ENCODE measurements around the gene FGD4.

The FGD4 gene

GRCh38 chr12:32690927-32691326 is 291.6 kb downstream of the FGD4 start:
- TF ChIP-seq USF1 (IDR thresholded peaks at IDR 0.05) (no peak), RAD21 (IDR thresholded peaks at IDR 0.05; ENCODE audit: low read depth) (no peak), REST (IDR thresholded peaks at IDR 0.05; ENCODE audit: low read depth) (no peak), ZBTB7A (IDR thresholded peaks at IDR 0.05; ENCODE audit: low read depth) (no peak), NFIC (IDR thresholded peaks at IDR 0.05) (no peak), MAX (IDR thresholded peaks at IDR 0.05) (no peak), CREB1 (IDR thresholded peaks at IDR 0.05; ENCODE audit: low read depth) (no peak), TAF1 (IDR thresholded peaks at IDR 0.05; ENCODE audit: low read depth) (no peak), FOXM1 (IDR thresholded peaks at IDR 0.05; ENCODE audit: borderline replicate concordance, low read depth) (no peak), EGR1 (IDR thresholded peaks at IDR 0.05) (no peak), TEAD4 (IDR thresholded peaks at IDR 0.05) (no peak)

GRCh38 chr12:32692358-32692757 is 293.0 kb downstream of the FGD4 start:
- TF ChIP-seq NFIC (IDR thresholded peaks at IDR 0.05) = no peak
- TF ChIP-seq EP300 (IDR thresholded peaks at IDR 0.05; ENCODE audit: borderline replicate concordance) = no peak
- no peak for TF ChIP-seq RAD21 (IDR thresholded peaks at IDR 0.05; ENCODE audit: low read depth)
- no peak for TF ChIP-seq REST (IDR thresholded peaks at IDR 0.05; ENCODE audit: low read depth)
- no peak for TF ChIP-seq TCF12 (IDR thresholded peaks at IDR 0.05; ENCODE audit: low read depth)
- no peak for TF ChIP-seq CEBPB (IDR thresholded peaks at IDR 0.05)
- TF ChIP-seq FOXM1 (IDR thresholded peaks at IDR 0.05; ENCODE audit: borderline replicate concordance, low read depth) = no peak
- TF ChIP-seq USF1 (IDR thresholded peaks at IDR 0.05) = no peak
- no peak for TF ChIP-seq MAX (IDR thresholded peaks at IDR 0.05)
- no peak for TF ChIP-seq YY1 (IDR thresholded peaks at IDR 0.05; ENCODE audit: low read depth)
- TF ChIP-seq TEAD4 (IDR thresholded peaks at IDR 0.05) = no peak
- TF ChIP-seq CREB1 (IDR thresholded peaks at IDR 0.05; ENCODE audit: low read depth) = no peak
- TF ChIP-seq TAF1 (IDR thresholded peaks at IDR 0.05; ENCODE audit: low read depth) = no peak
- no peak for TF ChIP-seq EGR1 (IDR thresholded peaks at IDR 0.05)
- no peak for TF ChIP-seq ZBTB7A (IDR thresholded peaks at IDR 0.05; ENCODE audit: low read depth)

- TF ChIP-seq CEBPB (IDR thresholded peaks at IDR 0.05) (no peak), CREB1 (IDR thresholded peaks at IDR 0.05; ENCODE audit: low read depth) (no peak), TEAD4 (IDR thresholded peaks at IDR 0.05) (no peak), EP300 (IDR thresholded peaks at IDR 0.05; ENCODE audit: borderline replicate concordance) (no peak), MAX (IDR thresholded peaks at IDR 0.05) (no peak), RAD21 (IDR thresholded peaks at IDR 0.05; ENCODE audit: low read depth) (no peak), FOXM1 (IDR thresholded peaks at IDR 0.05; ENCODE audit: borderline replicate concordance, low read depth) (no peak), EGR1 (IDR thresholded peaks at IDR 0.05) (no peak), YY1 (IDR thresholded peaks at IDR 0.05; ENCODE audit: low read depth) (no peak), TAF1 (IDR thresholded peaks at IDR 0.05; ENCODE audit: low read depth) (no peak), NFIC (IDR thresholded peaks at IDR 0.05) (no peak), REST (IDR thresholded peaks at IDR 0.05; ENCODE audit: low read depth) (no peak), USF1 (IDR thresholded peaks at IDR 0.05) (no peak), ZBTB7A (IDR thresholded peaks at IDR 0.05; ENCODE audit: low read depth) (no peak), TCF12 (IDR thresholded peaks at IDR 0.05; ENCODE audit: low read depth) (no peak)
Measured at GRCh38 chr12:32693036-32693435, 293.7 kb downstream of the FGD4 start.
